ENCODE results near the gene CHST10.

GRCh38 chr2:100418406-100418962 is 1.0 kb upstream of the CHST10 start:
- TF ChIP-seq CTCF (IDR thresholded peaks at IDR 0.05) (no peak), POLR2A (IDR thresholded peaks at IDR 0.05) (no peak), EP300 (IDR thresholded peaks at IDR 0.05) (no peak), POLR2AphosphoS5 (IDR thresholded peaks at IDR 0.05) (no peak)
